Fibroblast of the aortic adventitia (primary cell): ENCODE measurements around the gene PYGM. TPM values are rescaled to one million over a fixed set of nuclear protein-coding genes. Genes with fewer than 3 reads are reported as not detected.

Experiments used
- DNase-seq: peaks from one replicate; pipeline ENCODE4 v3.0.0-alpha.2; 2010; ENCODE audit warnings: low read depth
- H3K4me3 ChIP-seq: 2 replicates; pipeline ENCODE4 v1.5.1; 2011; ENCODE audit warnings: low read depth, mild to moderate bottlenecking, control low read depth, low read length, moderate library complexity
- total RNA-seq: library from RNA; depleted of rRNA; stranded (reverse); fragments of >200 nt; gene quantifications from 2 replicates; pipeline ENCODE4 v1.2.3, GENCODE V29; 2012; ENCODE audit warnings: low replicate concordance
- TF ChIP-seq, protein P1 (sequence below): IDR thresholded peaks from 2 replicates; pipeline ENCODE4 v1.5.1; 2011; ENCODE audit warnings: mild to moderate bottlenecking, low read length, control low read depth, inconsistent platforms; ENCODE audit not compliant: insufficient read depth

PYGM gene
- total RNA-seq, 1 donor: 0.63 TPM

DNA sequence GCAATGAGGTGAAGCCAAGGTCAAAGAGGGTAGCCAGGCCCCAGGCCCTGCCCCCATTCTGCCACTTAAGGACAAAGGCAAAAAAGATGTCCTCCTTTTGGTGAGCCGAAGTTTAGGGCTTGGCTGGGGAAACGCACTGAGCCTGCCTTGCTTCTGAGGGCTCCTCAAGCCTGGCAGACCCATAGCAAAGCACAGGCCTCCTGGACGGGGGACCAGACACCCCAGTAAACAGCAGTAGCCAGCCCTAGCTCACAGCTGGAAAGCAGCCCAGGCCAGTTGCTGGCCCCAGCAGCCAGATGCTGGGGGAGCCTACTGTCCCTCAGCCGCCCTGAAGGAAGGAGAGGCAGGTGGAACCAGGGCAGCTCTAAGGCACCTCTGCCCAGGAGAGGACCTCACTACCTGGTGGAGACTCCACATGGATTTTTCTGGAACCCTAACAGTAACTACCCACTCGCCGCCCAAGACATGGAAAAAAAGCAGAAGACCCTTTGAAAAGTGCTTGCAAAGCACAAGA is 3.8 kb upstream of the PYGM start:
- TF ChIP-seq, protein P1, sequence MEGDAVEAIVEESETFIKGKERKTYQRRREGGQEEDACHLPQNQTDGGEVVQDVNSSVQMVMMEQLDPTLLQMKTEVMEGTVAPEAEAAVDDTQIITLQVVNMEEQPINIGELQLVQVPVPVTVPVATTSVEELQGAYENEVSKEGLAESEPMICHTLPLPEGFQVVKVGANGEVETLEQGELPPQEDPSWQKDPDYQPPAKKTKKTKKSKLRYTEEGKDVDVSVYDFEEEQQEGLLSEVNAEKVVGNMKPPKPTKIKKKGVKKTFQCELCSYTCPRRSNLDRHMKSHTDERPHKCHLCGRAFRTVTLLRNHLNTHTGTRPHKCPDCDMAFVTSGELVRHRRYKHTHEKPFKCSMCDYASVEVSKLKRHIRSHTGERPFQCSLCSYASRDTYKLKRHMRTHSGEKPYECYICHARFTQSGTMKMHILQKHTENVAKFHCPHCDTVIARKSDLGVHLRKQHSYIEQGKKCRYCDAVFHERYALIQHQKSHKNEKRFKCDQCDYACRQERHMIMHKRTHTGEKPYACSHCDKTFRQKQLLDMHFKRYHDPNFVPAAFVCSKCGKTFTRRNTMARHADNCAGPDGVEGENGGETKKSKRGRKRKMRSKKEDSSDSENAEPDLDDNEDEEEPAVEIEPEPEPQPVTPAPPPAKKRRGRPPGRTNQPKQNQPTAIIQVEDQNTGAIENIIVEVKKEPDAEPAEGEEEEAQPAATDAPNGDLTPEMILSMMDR: no peak
- H3K4me3 ChIP-seq: no peak overlapping the region
- no peak for DNase-seq

DNA sequence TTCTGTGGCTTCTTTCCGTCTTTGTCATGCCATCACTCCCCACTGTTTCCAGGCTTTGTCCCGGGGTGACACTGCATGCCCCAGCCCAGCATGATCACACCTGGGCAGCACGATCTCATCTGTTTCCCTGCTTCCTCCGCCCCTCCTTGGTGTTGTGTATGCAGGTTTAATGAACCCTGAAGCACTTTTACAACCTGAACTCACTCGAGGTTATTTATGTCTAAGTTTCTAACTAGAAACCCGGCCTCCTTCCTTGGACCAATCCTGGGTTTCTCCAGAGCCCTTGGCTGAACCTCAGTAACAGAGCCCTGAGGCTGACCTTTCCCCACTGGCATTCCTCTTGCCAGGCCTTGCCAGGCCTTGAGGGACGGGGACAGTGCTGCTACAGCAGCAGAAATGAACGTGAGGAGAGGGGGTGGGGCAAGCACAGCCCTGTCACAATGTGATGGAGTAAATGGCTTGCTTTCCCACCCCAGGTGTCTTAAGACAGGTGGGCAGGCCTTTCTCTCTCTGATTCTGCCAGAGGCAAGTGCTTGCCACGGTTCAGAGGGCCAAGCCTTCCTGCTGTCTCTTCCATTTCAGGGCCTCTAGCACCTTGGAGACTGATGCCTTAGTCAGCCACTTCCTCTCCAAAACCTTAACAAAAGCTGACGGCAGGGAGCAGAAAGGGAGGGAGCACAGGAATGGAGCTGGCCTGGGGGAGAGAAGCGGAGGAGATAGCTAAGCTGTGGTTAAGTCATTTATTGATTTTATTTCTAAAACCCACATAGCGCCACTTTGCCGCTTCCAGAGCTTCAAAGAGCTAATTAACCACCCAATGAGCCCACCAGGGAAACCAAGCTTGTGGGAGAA is 3.1 kb upstream of the PYGM start:
- TF ChIP-seq, protein P1: no peak
- no peak overlapping the region for H3K4me3 ChIP-seq
- peak; percentile 74 for DNase-seq

DNA sequence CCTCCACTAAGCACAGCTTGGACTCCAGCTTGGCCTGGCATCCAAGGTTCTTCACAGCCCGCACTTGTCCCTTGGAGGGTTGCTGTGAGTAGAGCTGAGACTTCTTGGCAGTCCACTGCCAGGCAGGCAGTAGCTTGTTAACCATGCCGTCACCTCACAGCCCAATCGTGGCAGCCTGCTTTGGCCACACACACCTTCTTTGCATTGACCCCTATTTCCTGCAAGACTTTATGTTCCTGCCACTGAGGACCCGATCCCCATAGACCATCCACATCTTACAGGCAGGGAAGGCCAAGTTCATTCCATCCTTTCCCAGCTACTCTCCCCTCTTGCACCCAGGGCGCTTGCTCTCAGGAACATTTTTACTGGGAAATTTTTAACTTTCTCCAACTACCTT is 2.5 kb upstream of the PYGM start:
- no peak overlapping the region for H3K4me3 ChIP-seq
- TF ChIP-seq, protein P1: no peak
- DNase-seq: no peak

DNA sequence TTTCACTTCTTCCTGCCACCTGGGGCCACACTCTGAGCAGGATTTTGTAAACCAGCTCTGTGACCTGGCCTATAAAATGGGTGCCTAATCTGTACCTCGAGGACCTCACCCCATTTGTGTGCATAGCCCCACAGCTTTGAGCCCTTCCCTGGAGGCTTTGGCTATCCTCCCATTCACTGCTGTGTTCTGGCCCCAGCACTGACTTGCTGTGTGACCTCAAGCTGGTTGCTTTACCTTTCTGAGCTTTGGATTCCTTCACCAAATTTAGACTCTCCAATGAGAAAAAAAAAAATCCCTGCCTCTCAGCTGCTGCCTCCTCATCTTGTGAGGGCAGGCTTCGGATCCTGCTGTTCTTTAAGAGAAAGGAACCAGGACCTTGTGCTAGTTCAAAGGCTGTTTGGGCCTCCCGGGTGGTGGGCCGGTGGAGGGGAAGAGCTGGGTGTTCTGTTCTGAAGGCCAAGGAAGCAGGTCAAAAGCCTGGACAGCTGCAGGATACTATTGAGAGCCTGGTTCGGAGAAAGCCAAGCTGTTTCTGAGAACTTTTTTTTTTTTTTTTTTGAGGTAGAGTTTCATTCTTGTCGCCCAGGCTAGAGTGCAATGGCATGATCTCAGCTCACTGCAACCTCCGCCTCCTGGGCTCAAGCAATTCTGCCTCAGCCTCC is 1.1 kb upstream of the PYGM start:
- H3K4me3 ChIP-seq: no peak overlapping the region
- no peak for DNase-seq
- TF ChIP-seq, protein P1: no peak

DNA sequence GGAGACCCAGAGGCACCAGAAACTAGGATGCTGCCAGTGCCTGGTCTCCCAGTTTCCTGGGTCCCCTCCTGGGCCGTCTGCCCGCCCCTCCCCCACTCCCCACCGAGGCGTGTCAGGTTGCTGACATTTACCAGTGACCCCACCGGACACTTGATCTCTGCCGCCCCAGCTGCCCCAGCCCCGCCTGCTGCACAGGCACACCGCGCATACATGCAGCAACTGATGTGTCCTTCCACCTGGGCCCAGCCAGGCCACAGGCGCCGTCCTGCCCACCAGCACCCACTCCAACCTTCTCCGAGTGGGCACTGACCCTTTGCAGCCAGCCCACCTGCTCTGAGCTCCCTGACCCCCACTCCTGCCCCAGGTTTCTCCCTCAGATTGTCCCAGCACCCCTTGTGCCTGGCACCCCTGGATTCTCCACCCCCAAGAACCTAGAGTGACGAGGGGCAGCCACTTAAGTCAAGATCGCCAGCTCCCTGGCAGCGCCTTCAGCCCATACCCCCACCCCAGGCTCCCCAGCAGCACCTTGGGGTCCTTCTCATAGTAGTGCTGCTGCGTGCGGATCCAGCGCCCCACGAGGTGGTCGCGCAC is 548 bp downstream of the PYGM start:
- TF ChIP-seq, protein P1: no peak
- H3K4me3 ChIP-seq: peak overlapping the region; percentile 10
- no peak for DNase-seq

DNA sequence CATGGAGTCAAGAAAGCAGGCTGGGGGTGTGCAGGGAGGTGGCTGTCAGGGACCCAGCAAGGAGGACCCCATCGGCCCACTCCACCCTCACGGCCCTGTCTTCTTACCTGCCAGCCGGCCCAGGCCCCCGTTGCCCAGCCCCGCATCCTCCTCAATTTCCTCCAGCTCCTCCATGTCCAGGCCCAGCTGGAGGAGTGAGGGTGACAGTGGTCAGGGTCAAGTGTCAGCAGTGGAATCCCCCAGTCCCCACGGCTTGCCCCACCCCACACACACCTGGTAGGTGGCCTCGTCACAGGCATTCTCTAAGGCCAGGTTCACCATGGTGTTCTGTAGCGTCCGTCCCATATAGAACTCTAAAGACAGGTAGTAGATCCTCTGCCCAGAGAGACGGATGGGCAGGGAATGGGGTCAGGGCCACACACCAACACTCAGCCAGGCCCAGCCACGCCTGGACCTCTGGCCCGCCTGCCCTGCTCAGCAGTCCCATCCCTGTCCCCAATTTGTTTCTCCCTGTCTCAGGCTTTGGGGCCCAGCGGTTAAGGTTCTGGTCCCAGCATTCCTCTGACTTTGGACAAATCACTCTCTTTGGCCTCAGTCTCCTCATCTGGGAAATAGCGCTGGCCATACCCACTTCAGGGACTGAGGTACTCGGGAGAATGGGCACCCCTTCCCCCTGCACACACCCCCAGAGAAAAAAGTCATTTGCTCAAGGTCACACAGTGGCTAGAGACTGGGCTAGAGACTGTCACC is 1.3 kb downstream of the PYGM start:
- no peak for DNase-seq
- no peak overlapping the region for H3K4me3 ChIP-seq
- TF ChIP-seq, protein P1: no peak
